Measurements from ENCODE around the gene COL23A1.

COL23A1 gene

GRCh38 chr5:178474562-178475184 is 115.5 kb downstream of the COL23A1 start:
- H3K4me1 Mint-ChIP-seq (ENCODE audit: low read depth in 2 of 2) = no peaks in the 10 kb centered on the region
- H3K9me3 Mint-ChIP-seq = no peaks in the 10 kb centered on the region
- no peak for DNase-seq
- H3K4me3 Mint-ChIP-seq = no peak overlapping the region
- H3K27me3 Mint-ChIP-seq = peaks cover 31 to 74% of the 10 kb centered on the region in 2 donors
- no peaks in the 10 kb centered on the region for H3K36me3 Mint-ChIP-seq (ENCODE audit: insufficient read depth)
- no peak for ATAC-seq (replicated peaks)
- no peak overlapping the region for H3K27ac Mint-ChIP-seq

DNA sequence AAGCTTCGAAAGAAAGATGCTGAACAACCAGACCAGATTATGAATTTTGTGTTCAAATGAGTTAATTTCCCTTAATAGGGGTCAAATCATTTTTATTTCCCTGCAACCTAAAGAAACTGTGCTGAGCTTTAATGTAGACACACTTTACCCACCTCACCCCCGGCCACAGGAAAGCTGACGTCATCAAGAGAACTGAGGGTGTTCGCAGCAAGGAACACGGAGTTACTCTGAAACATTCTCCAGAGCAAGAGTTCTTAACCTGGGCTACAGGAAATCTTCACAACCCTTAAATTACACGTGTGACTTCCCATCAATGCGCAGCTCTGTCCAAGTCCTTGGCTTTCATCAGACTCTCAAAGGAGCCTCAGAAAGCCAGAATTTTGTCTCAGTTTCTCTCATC is 116.3 kb downstream of the COL23A1 start:
- H3K9me3 Mint-ChIP-seq = no peaks in the 10 kb centered on the region
- H3K36me3 Mint-ChIP-seq (ENCODE audit: insufficient read depth) = no peaks in the 10 kb centered on the region
- DNase-seq = no peak
- no peak overlapping the region for H3K4me3 Mint-ChIP-seq
- no peaks in the 10 kb centered on the region for H3K4me1 Mint-ChIP-seq (ENCODE audit: low read depth in 2 of 2)
- peaks cover 32 to 74% of the 10 kb centered on the region in 2 donors for H3K27me3 Mint-ChIP-seq
- ATAC-seq (replicated peaks) = no peak
- H3K27ac Mint-ChIP-seq = no peak overlapping the region

GRCh38 chr5:178472138-178472537 is 118.1 kb downstream of the COL23A1 start:
- Mint-ChIP-seq H3K9me3 (no peaks in the 10 kb centered on the region), H3K36me3 (ENCODE audit: insufficient read depth) (no peaks in the 10 kb centered on the region), H3K27me3 (peaks cover 27 to 80% of the 10 kb centered on the region in 2 donors), H3K27ac (no peak overlapping the region), H3K4me3 (no peak overlapping the region), H3K4me1 (ENCODE audit: low read depth in 2 of 2) (no peaks in the 10 kb centered on the region)
- ATAC-seq (replicated peaks) = no peak
- DNase-seq = no peak

DNA sequence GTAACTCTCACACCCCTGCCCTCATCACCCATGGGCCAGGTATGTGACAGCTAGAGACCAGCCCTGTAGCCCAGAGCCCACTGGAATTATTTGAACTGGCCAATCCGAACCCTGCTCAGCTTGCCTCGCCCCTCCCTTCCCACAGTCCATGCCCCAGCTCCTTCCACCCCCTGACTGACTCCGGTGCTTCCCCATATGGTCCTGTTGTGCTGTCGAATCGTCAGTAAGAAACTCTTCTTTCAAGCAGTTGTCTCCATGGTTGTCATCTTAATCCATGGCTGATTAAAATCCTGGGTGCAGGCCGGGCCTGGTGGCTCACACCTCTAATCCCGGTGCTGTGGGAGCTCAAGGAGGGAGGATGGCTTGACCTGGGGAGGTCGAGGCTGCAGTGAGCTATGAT is 118.5 kb downstream of the COL23A1 start:
- DNase-seq = no peak
- no peak overlapping the region for H3K27ac Mint-ChIP-seq
- ATAC-seq (replicated peaks) = no peak
- no peaks in the 10 kb centered on the region for H3K4me1 Mint-ChIP-seq (ENCODE audit: low read depth in 2 of 2)
- H3K4me3 Mint-ChIP-seq = no peak overlapping the region
- H3K36me3 Mint-ChIP-seq (ENCODE audit: insufficient read depth) = no peaks in the 10 kb centered on the region
- H3K9me3 Mint-ChIP-seq = no peaks in the 10 kb centered on the region
- peaks cover 26 to 80% of the 10 kb centered on the region in 2 donors for H3K27me3 Mint-ChIP-seq

- no peak overlapping the region for H3K4me3 Mint-ChIP-seq
- H3K4me1 Mint-ChIP-seq (ENCODE audit: low read depth in 2 of 2) = no peaks in the 10 kb centered on the region
- DNase-seq (no peak), ATAC-seq (replicated peaks) (no peak)
- peaks cover 17 to 80% of the 10 kb centered on the region in 2 donors for H3K27me3 Mint-ChIP-seq
- H3K27ac Mint-ChIP-seq = no peak overlapping the region
- H3K36me3 Mint-ChIP-seq (ENCODE audit: insufficient read depth) = no peaks in the 10 kb centered on the region
- no peaks in the 10 kb centered on the region for H3K9me3 Mint-ChIP-seq
Observed at GRCh38 chr5:178470760-178471025, 119.5 kb downstream of the COL23A1 start.

DNA sequence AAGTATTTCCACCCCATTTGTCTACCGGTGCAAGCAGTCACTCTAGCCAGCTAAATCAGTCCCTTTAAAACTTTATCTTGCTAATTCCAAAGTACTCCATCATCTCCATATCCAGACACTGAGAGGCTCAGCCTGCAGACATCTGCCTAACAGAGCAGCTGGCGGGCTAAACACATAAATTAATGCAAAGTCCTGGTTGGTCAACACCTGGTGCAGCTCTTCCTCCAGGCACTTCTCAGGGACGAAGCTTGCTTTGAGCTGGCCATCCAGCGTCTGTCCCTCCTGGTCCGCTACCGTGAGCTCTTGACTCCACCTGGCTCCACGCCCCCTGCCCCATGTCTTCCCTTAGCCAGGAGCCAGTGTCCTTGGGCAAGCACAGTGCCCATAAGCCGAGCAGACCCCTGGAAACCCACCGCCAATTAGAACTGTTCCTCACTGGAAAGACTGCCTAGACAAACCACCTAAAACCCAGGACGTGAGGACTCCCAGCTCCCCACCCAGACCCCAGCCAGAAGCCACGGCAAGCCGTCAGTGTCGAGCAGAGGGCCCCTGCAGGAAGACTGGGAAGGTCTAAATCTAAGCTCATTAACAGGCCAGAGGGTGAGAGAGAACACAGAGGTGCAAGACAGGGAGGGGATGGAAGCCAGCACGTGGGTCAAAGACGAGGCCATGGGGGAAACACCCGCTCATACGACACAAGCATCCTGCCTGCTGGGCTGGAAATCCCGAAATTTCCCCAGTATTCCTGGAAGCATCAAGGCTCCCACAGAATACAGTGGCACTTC is 120.0 kb downstream of the COL23A1 start:
- peaks cover 15 to 80% of the 10 kb centered on the region in 2 donors for H3K27me3 Mint-ChIP-seq
- DNase-seq (no peak), ATAC-seq (replicated peaks) (no peak)
- no peak overlapping the region for H3K27ac Mint-ChIP-seq
- no peaks in the 10 kb centered on the region for H3K36me3 Mint-ChIP-seq (ENCODE audit: insufficient read depth)
- H3K4me1 Mint-ChIP-seq (ENCODE audit: low read depth in 2 of 2) = no peaks in the 10 kb centered on the region
- H3K4me3 Mint-ChIP-seq = no peak overlapping the region
- H3K9me3 Mint-ChIP-seq = no peaks in the 10 kb centered on the region

- no peak overlapping the region for H3K27ac Mint-ChIP-seq
- no peaks in the 10 kb centered on the region for H3K36me3 Mint-ChIP-seq (ENCODE audit: insufficient read depth)
- peaks cover 16 to 78% of the 10 kb centered on the region in 2 donors for H3K27me3 Mint-ChIP-seq
- H3K9me3 Mint-ChIP-seq = no peaks in the 10 kb centered on the region
- ATAC-seq (replicated peaks) = no peak
- DNase-seq = no peak
- H3K4me1 Mint-ChIP-seq (ENCODE audit: low read depth in 2 of 2) = no peaks in the 10 kb centered on the region
- H3K4me3 Mint-ChIP-seq = no peak overlapping the region
Observed at GRCh38 chr5:178469011-178469974, 120.9 kb downstream of the COL23A1 start.

DNA sequence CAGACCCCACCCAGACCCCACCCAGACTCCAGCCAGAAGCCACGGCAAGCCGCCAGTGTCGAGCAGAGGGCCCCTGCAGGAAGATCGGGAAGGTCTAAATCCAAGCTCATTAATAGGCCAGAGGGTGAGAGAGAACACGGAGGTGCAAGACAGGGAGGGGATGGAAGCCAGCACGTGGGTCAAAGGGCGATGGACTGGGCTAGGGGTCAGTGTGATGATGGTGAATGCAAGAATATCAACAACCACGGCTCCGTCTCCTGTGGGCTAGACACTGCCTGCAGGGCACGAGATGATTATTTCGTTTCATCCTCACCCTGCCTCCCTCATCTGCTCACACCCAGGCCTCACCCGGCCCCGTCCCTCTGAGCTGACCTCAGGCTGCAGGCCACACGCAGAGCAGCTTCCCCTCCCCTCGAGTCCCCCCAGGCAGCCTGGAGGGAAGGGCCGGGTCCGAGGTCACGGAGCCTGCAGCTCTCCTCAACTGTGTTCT is 122.0 kb downstream of the COL23A1 start:
- no peak overlapping the region for H3K4me3 Mint-ChIP-seq
- peaks cover 23 to 80% of the 10 kb centered on the region in 2 donors for H3K27me3 Mint-ChIP-seq
- H3K36me3 Mint-ChIP-seq (ENCODE audit: insufficient read depth) = no peaks in the 10 kb centered on the region
- no peaks in the 10 kb centered on the region for H3K4me1 Mint-ChIP-seq (ENCODE audit: low read depth in 2 of 2)
- no peaks in the 10 kb centered on the region for H3K9me3 Mint-ChIP-seq
- no peak overlapping the region for H3K27ac Mint-ChIP-seq
- DNase-seq (no peak), ATAC-seq (replicated peaks) (no peak)

- ATAC-seq (replicated peaks) = no peak
- no peak overlapping the region for H3K4me3 Mint-ChIP-seq
- no peak overlapping the region for H3K27ac Mint-ChIP-seq
- H3K27me3 Mint-ChIP-seq = peaks cover 27 to 85% of the 10 kb centered on the region in 2 donors
- H3K36me3 Mint-ChIP-seq (ENCODE audit: insufficient read depth) = no peaks in the 10 kb centered on the region
- H3K9me3 Mint-ChIP-seq = no peaks in the 10 kb centered on the region
- H3K4me1 Mint-ChIP-seq (ENCODE audit: low read depth in 2 of 2) = no peaks in the 10 kb centered on the region
- no peak for DNase-seq
Observed at GRCh38 chr5:178467568-178468195, 122.5 kb downstream of the COL23A1 start.

DNA sequence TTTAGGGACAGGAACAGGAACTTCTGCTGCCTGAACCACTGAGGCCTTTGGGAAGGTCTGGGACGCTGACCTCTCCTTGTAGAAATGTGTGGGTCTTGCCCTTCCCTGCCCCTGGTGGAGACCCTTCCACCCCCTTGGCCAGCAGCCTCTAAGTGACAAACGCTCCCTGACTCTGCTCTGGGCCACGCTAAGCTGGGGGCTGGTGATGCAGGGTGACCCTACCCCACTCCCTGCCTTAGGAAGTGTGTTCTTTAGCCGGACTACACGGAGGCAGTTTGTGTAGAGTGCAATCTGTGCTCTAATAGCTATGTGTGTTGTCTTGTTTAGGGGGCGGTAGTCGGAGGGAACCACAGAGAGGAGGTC is 123.0 kb downstream of the COL23A1 start:
- Mint-ChIP-seq H3K4me1 (ENCODE audit: low read depth in 2 of 2) (no peaks in the 10 kb centered on the region), H3K27ac (no peak overlapping the region), H3K9me3 (no peaks in the 10 kb centered on the region), H3K36me3 (ENCODE audit: insufficient read depth) (no peaks in the 10 kb centered on the region), H3K27me3 (peaks cover 32 to 86% of the 10 kb centered on the region in 2 donors), H3K4me3 (no peak overlapping the region)
- no peak for ATAC-seq (replicated peaks)
- DNase-seq = no peak

DNA sequence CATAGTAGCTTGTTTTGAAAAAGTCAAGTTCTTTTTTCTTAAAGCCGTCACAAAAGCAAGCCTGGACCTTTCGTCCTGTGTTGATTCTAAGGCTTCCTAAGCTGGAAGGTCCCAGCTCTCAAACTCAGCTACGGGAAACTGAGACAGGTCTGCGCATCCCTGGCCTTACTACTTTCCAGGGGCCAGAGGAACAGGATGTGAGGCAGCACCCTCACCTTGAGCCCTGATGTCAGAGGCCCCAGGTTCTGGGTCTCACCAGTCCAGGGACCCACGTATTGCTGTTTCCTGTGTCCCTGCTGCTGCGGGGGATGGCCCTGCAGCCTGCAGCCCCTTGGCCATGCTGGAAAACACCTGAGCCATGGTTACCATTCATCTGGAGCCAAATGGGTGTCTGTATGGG is 123.9 kb downstream of the COL23A1 start:
- Mint-ChIP-seq H3K4me1 (ENCODE audit: low read depth in 2 of 2) (no peaks in the 10 kb centered on the region), H3K36me3 (ENCODE audit: insufficient read depth) (no peaks in the 10 kb centered on the region), H3K27me3 (peaks cover 32 to 78% of the 10 kb centered on the region in 2 donors), H3K9me3 (no peaks in the 10 kb centered on the region), H3K4me3 (no peak overlapping the region), H3K27ac (no peak overlapping the region)
- DNase-seq = no peak
- ATAC-seq (replicated peaks) = no peak

- Mint-ChIP-seq H3K27me3 (peaks cover 32 to 76% of the 10 kb centered on the region in 2 donors), H3K9me3 (no peaks in the 10 kb centered on the region), H3K4me1 (ENCODE audit: low read depth in 2 of 2) (no peaks in the 10 kb centered on the region), H3K4me3 (no peak overlapping the region), H3K36me3 (ENCODE audit: insufficient read depth) (no peaks in the 10 kb centered on the region), H3K27ac (no peak overlapping the region)
- DNase-seq (no peak), ATAC-seq (replicated peaks) (no peak)
Observed at GRCh38 chr5:178465861-178466288, 124.3 kb downstream of the COL23A1 start.

GRCh38 chr5:178465228-178465860 is 124.8 kb downstream of the COL23A1 start:
- no peaks in the 10 kb centered on the region for H3K36me3 Mint-ChIP-seq (ENCODE audit: insufficient read depth)
- ATAC-seq (replicated peaks) = no peak
- H3K4me3 Mint-ChIP-seq = no peak overlapping the region
- no peaks in the 10 kb centered on the region for H3K9me3 Mint-ChIP-seq
- H3K27ac Mint-ChIP-seq = no peak overlapping the region
- DNase-seq = no peak
- H3K27me3 Mint-ChIP-seq = peaks cover 32 to 73% of the 10 kb centered on the region in 2 donors
- H3K4me1 Mint-ChIP-seq (ENCODE audit: low read depth in 2 of 2) = no peaks in the 10 kb centered on the region

All from effector memory CD8-positive, alpha-beta T cell (primary cell).